Endothelial cell of umbilical vein (primary cell): Measurements from ENCODE around the gene ITGB2.

Experiments used
- EZH2 ChIP-seq: IDR thresholded peaks from 2 replicates; pipeline ENCODE4 v1.6.1; 2012; ENCODE audit warnings: borderline replicate concordance, low read depth, mild to moderate bottlenecking, moderate library complexity, low read length, inconsistent platforms; ENCODE audit not compliant: severe bottlenecking
- JUN ChIP-seq: IDR thresholded peaks from 2 replicates; pipeline ENCODE4 v1.6.1; 2011; ENCODE audit warnings: borderline replicate concordance, low read depth; ENCODE audit not compliant: insufficient read length, insufficient read depth
- MAX ChIP-seq: IDR thresholded peaks from 2 replicates; pipeline ENCODE4 v1.6.1; 2011; ENCODE audit not compliant: insufficient read depth, insufficient read length
- MYC ChIP-seq: IDR thresholded peaks from one replicate; pipeline ENCODE4 v1.6.1; 2011; ENCODE audit warnings: mild to moderate bottlenecking, low read depth, low read length
- POLR2A ChIP-seq: IDR thresholded peaks from 2 replicates; pipeline ENCODE4 v1.6.1; 2012; ENCODE audit warnings: low read depth, mild to moderate bottlenecking, control low read depth, low read length
- POLR2AphosphoS5 ChIP-seq: IDR thresholded peaks from 2 replicates; pipeline ENCODE4 v1.6.1; 2012; ENCODE audit warnings: low read depth, mild to moderate bottlenecking, control low read depth, low read length, moderate library complexity; ENCODE audit not compliant: insufficient read depth
- TF ChIP-seq, protein P1 (sequence below), 2 donors: IDR thresholded peaks; 1 replicate in 1 of 2; 2 replicates in 1 of 2; pipeline ENCODE4 v1.5.1; 2011; ENCODE audit warnings: low read length in 2 of 2, mild to moderate bottlenecking in 2 of 2, moderate library complexity in 2 of 2, control low read depth in 1 of 2, inconsistent platforms in 1 of 2, low read depth in 1 of 2; ENCODE audit not compliant: insufficient read depth in 1 of 2; ENCODE audit errors: extremely low read depth in 1 of 2

DNA sequence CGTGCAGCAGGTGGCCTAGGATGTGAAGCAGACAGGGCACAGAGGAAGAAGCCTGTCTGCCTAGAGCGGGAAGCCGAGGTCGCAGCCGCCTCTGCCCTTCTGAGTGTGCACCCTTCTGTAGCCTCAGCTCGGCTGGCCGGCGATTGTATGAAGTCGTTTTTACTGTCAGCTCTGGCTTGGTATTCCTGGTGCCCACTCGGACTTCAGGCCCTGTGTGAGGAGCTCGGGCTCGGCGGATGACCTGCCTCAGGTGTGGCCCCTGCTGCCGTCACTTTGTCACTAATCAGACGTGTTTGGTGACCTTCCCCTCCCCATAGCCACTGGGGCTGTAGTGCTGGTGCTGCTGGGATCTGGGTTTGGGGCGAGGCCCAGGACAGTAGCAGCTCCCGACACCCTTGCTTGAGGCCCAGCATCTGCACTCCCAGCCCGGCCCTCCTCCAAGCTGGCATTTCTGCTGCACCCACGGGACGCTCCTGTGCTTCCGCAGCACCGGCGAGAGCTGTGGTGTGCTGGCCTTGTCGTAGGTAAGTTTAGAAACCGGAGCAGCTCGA, 37.3 kb upstream of the ITGB2 start:
- TF ChIP-seq MAX (no peak), POLR2A (no peak), EZH2 (no peak), MYC (no peak), POLR2AphosphoS5 (no peak), JUN (no peak)
- TF ChIP-seq, protein P1, sequence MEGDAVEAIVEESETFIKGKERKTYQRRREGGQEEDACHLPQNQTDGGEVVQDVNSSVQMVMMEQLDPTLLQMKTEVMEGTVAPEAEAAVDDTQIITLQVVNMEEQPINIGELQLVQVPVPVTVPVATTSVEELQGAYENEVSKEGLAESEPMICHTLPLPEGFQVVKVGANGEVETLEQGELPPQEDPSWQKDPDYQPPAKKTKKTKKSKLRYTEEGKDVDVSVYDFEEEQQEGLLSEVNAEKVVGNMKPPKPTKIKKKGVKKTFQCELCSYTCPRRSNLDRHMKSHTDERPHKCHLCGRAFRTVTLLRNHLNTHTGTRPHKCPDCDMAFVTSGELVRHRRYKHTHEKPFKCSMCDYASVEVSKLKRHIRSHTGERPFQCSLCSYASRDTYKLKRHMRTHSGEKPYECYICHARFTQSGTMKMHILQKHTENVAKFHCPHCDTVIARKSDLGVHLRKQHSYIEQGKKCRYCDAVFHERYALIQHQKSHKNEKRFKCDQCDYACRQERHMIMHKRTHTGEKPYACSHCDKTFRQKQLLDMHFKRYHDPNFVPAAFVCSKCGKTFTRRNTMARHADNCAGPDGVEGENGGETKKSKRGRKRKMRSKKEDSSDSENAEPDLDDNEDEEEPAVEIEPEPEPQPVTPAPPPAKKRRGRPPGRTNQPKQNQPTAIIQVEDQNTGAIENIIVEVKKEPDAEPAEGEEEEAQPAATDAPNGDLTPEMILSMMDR (IDR thresholded peaks at IDR 0.05; ENCODE audit: extremely low read depth in 1 of 2, insufficient read depth in 1 of 2, low read depth in 1 of 2, low read length in 2 of 2): no peak
